DMS79 treated with DMSO at 0.1 percent for 48 hours (cell line): ENCODE results near the gene GNB1.

Source experiments
- DNase-seq: peaks from one replicate; lab custom pipeline; 2025; lab: John Stamatoyannopoulos, UW

The GNB1 gene

GRCh38 chr1:1910651-1911331 lies 19.9 kb upstream of the GNB1 start:
- DNase-seq: no peak

DNA sequence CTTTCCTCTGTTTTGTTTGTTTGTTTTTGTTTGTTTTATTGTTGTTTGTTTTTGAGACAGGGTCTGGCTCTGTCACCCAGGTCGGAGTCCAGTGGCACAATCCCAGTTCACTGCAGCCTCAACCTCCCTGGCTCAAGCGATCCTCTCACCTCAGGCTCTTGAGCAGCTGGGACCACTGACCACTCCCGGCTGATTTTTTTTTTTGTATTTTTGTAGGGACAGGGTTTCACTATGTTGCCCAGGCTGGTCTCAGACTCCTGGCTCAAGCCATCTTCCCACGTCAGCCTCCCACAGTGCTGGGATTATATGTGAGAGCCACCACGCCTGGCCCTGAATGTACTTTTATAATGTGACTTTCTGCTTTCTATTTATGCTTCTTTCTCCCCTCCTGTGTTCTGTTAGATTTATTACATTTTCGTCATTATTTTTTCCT lies 19.2 kb upstream of the GNB1 start:
- no peak for DNase-seq

- DNase-seq: no peak
These were observed 17.6 kb upstream of the GNB1 start for GRCh38 chr1:1908506-1908791.

- DNase-seq: no peak
These were observed 16.3 kb upstream of the GNB1 start for GRCh38 chr1:1907098-1907736.

- DNase-seq: no peak
These were observed 15.6 kb upstream of the GNB1 start for GRCh38 chr1:1906185-1907097.

DNA sequence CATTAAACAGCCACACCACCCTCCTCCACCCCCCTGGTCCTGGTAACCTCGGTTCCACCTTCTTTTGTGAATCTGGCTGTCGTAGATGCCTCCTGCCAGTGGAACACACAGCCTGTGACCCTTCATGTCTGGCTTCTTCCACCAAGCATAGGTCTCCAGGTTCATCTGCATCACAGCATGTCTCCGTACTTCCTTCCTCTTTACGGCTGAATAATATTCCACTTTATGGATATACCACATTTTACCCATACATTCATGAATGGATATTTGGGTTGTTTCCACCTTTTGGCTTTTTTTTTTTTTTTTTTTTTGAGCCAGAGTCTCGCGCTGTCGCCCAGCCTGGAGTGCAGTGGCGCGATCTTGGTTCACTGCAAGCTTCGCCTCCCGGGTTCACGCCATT lies 12.3 kb upstream of the GNB1 start:
- no peak for DNase-seq

GRCh38 chr1:1901641-1902294 lies 10.9 kb upstream of the GNB1 start:
- DNase-seq: no peak

- no peak for DNase-seq
These were observed 10.2 kb upstream of the GNB1 start for GRCh38 chr1:1900883-1901640.

GRCh38 chr1:1899967-1900327 lies 9.1 kb upstream of the GNB1 start:
- DNase-seq: no peak

- DNase-seq: no peak
These were observed 8.5 kb upstream of the GNB1 start for GRCh38 chr1:1899266-1899966.

GRCh38 chr1:1898246-1898933 lies 7.5 kb upstream of the GNB1 start:
- DNase-seq: no peak

DNA sequence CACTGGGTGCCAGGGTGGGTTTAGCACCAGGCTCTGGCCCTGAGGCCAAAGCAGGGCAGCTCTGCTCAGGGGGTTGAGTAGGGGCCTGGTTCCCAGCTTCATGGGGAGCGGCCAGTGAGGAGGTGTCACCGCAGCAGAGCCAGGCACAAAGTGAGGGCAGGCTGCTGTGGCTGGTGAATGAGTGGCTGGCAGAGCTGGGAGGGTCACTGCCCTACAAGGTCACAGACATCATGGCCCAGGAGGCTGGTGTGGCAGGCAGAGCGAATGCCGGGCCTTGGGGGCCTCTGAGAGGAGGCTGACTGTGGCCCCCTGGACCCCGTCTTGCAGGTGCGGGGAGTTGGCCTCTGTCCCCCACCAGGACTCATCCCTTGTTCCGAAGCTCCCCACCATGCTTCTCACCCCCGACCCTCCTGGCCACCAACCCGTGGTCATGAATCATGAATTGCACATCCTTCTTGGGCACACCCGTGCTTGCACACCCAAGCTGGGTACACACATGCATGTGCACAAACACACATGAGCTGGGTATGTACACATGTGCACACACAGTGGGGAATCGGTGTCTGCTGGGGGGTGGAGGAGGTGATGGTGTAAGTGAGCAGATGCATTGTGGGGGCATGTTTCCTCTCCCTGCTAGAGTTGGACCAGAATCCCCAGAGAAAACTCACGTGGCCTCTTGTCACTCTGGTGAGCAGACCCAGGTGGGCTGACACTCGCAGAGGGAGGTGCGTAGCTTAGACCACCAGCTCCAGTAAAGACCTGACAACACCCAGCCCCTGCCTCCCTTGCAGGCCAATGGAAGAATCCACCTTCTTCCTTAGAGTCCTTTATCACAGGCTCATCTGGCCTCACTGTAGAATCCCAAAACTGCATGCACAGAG lies 4.8 kb upstream of the GNB1 start:
- DNase-seq: no peak

- DNase-seq: no peak
These were observed 4.2 kb upstream of the GNB1 start for GRCh38 chr1:1895060-1895418.

DNA sequence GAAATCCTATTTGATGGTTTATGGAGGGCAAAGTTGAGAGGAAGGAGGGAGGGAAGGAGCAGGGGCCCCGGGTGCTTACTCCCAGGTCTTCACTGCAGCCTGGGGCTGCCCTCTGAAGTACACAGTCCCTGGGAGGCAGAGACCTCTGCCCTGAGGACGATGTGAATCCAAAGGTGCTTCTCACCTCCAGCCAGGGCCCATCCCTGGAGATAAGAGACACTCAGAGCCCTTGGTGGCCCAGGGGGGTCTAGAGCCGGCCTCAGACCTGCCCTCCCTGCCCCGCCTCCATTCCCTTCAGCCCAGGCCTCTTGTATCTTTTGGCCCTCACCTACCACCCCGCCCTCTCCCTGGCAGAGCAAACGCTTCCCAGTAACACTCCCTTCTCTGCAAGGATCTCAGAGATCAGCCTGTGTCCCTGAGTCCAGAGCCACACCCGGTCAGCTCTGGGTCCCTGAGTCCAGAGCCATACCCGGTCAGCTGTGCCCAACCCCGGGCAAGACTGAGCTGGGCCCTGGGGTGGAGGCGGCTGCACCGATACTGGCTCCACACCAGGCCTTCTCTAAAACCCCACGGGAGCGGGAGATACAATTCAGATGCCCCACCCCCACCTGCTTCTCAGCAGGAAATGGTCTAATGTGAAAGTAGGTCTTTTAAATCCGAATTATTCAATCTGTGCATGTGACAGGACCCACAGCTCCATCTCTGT lies 3.6 kb upstream of the GNB1 start:
- no peak for DNase-seq

- no peak for DNase-seq
These were observed 3.1 kb upstream of the GNB1 start for GRCh38 chr1:1893997-1894353.

GRCh38 chr1:1893291-1893985 lies 2.6 kb upstream of the GNB1 start:
- no peak for DNase-seq

- no peak for DNase-seq
These were observed 1.9 kb upstream of the GNB1 start for GRCh38 chr1:1892763-1893120.

- DNase-seq: no peak
These were observed 1.3 kb upstream of the GNB1 start for GRCh38 chr1:1892079-1892762.
